ENCODE results near the gene WDR38.

DNA sequence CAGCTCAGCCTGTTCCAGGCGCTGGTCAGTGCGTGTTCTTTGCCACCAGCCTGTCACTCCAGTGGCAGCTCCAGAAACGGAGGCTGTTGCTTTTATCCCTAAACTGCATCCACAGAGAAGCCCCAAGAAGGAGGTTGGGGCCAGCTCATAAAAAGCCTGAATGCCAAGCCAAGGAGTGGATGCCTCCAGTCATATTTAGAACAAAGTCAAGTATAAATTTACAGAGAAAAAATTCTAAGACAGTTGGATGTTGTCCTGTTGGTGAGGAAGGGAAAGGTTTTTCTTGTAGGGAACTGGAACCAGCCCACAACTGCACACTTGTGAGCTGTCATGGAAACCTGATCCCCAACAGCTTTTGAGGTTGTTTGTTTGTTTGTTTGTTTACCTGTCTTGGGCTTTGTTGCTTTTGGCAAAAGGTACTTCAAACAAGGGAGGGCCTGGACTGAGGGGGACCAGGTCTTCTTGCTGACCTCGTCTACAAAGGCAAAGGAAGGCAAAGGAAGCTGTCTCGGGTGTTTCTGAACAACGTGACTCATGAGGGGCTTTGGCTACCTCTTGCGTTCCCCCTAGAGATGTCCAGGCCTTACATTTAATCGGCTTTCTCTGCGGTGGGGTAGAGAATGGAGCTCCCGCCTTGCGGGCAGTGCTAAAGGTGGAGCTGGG, 39.6 kb upstream of the WDR38 start:
- TF ChIP-seq GATA2 (IDR thresholded peaks at IDR 0.05; ENCODE audit: low read depth, low read length) (no peak), GATA3 (IDR thresholded peaks at IDR 0.05; ENCODE audit: low read depth, low read length) (no peak)
